SK-N-MC (cell line): Measurements from ENCODE around the gene EXOC3L1.

Experiments
- EZH2 ChIP-seq: fragments of 200-600 bp; sonication (generic); IDR thresholded peaks from one replicate; pipeline ENCODE4 v1.6.1; 2017; ENCODE audit warnings: antibody characterized with exemption
- FOXP2 ChIP-seq: optimal IDR thresholded peaks from 2 replicates; pipeline ENCODE3; 2011; ENCODE audit warnings: mild to moderate bottlenecking, moderate library complexity; ENCODE audit not compliant: insufficient read depth; ENCODE audit errors: extremely low read length, control extremely low read depth
- POLR2AphosphoS5 ChIP-seq: IDR thresholded peaks from 2 replicates; pipeline ENCODE4 v1.6.1; 2012; ENCODE audit warnings: mild to moderate bottlenecking, low read depth, low read length, borderline replicate concordance

GRCh38 chr16:67182288-67182687 lies 7.6 kb downstream of the EXOC3L1 start:
- TF ChIP-seq POLR2AphosphoS5: no peak
- no peak for TF ChIP-seq EZH2
- TF ChIP-seq FOXP2: no peak
